ENCODE results near the gene BTNL9.

The BTNL9 gene

GRCh38 chr5:181061645-181062044 is 21.6 kb downstream of the BTNL9 start:
- H3K27ac ChIP-seq (ENCODE audit: low read depth, low read length), result no peak overlapping the region
- H4K8ac ChIP-seq (ENCODE audit: low read depth, low read length), result no peak overlapping the region
- no peaks in the 10 kb centered on the region for H3K79me1 ChIP-seq (ENCODE audit: low read length)
- H2BK12ac ChIP-seq (ENCODE audit: low read length), result no peak overlapping the region
- H3K27me3 ChIP-seq (ENCODE audit: insufficient read depth, low read length), result peaks cover 33% of the 10 kb centered on the region
- H3K14ac ChIP-seq (ENCODE audit: low read length), result no peak overlapping the region
- H3K9ac ChIP-seq (ENCODE audit: low read length), result no peak overlapping the region
- no CpG with 5 or more reads among the region's 14 CpGs for WGBS (ENCODE audit: extremely low coverage, insufficient coverage, insufficient read length)
- H3K23ac ChIP-seq (ENCODE audit: low read length), result no peak overlapping the region
- DNase-seq, result no peak
- no peak overlapping the region for H4K91ac ChIP-seq (ENCODE audit: low read depth, low read length)
- H2BK5ac ChIP-seq (ENCODE audit: low read depth, low read length, poor library complexity), result no peak overlapping the region
- H3K79me2 ChIP-seq (ENCODE audit: control insufficient read depth, insufficient read depth, low read length, poor library complexity), result no peaks in the 10 kb centered on the region
- H3K18ac ChIP-seq (ENCODE audit: low read length), result no peak overlapping the region
- no peak overlapping the region for H4K12ac ChIP-seq (ENCODE audit: low read depth, low read length)
- H3K4me1 ChIP-seq (ENCODE audit: control insufficient read depth in 1 of 2, insufficient read depth in 2 of 2, low read length in 2 of 2), result peaks cover 4 to 6% of the 10 kb centered on the region in 2 experiments
- H3K36me3 ChIP-seq (ENCODE audit: control insufficient read depth in 1 of 2, insufficient read depth in 2 of 2, low read length in 2 of 2), result no peaks in the 10 kb centered on the region
- H2AK5ac ChIP-seq (ENCODE audit: low read length), result no peak overlapping the region
- no peak overlapping the region for H3K4ac ChIP-seq (ENCODE audit: low read depth, low read length)
- no peak overlapping the region for H2AFZ ChIP-seq (ENCODE audit: insufficient read depth, low read length, poor library complexity)
- no peak overlapping the region for H3K4me2 ChIP-seq (ENCODE audit: low read length)
- H3K4me3 ChIP-seq (ENCODE audit: low read depth, low read length), result no peak overlapping the region
- peaks cover 20% of the 10 kb centered on the region for H3K9me3 ChIP-seq (ENCODE audit: insufficient read depth, low read depth, low read length)
- H2BK120ac ChIP-seq (ENCODE audit: insufficient read depth, low read length, poor library complexity), result no peak overlapping the region

GRCh38 chr5:181062631-181063030 is 22.6 kb downstream of the BTNL9 start:
- no peaks in the 10 kb centered on the region for H3K79me1 ChIP-seq (ENCODE audit: low read length)
- H3K27me3 ChIP-seq (ENCODE audit: insufficient read depth, low read length), result peaks cover 32% of the 10 kb centered on the region
- no peak overlapping the region for H3K4me2 ChIP-seq (ENCODE audit: low read length)
- no peak overlapping the region for H3K18ac ChIP-seq (ENCODE audit: low read length)
- H3K14ac ChIP-seq (ENCODE audit: low read length), result no peak overlapping the region
- H3K79me2 ChIP-seq (ENCODE audit: control insufficient read depth, insufficient read depth, low read length, poor library complexity), result no peaks in the 10 kb centered on the region
- H3K4me3 ChIP-seq (ENCODE audit: low read depth, low read length), result no peak overlapping the region
- H3K36me3 ChIP-seq (ENCODE audit: control insufficient read depth in 1 of 2, insufficient read depth in 2 of 2, low read length in 2 of 2), result no peaks in the 10 kb centered on the region
- no peak overlapping the region for H2BK5ac ChIP-seq (ENCODE audit: low read depth, low read length, poor library complexity)
- H4K12ac ChIP-seq (ENCODE audit: low read depth, low read length), result no peak overlapping the region
- H3K23ac ChIP-seq (ENCODE audit: low read length), result no peak overlapping the region
- peaks cover 20% of the 10 kb centered on the region for H3K9me3 ChIP-seq (ENCODE audit: insufficient read depth, low read depth, low read length)
- H4K8ac ChIP-seq (ENCODE audit: low read depth, low read length), result no peak overlapping the region
- H3K27ac ChIP-seq (ENCODE audit: low read depth, low read length), result no peak overlapping the region
- H2BK12ac ChIP-seq (ENCODE audit: low read length), result no peak overlapping the region
- no peak overlapping the region for H3K9ac ChIP-seq (ENCODE audit: low read length)
- DNase-seq, result no peak
- H2AFZ ChIP-seq (ENCODE audit: insufficient read depth, low read length, poor library complexity), result no peak overlapping the region
- H4K91ac ChIP-seq (ENCODE audit: low read depth, low read length), result no peak overlapping the region
- 100% methylated on average over 2 of the region's 6 CpGs for WGBS (ENCODE audit: extremely low coverage, insufficient coverage, insufficient read length)
- H2AK5ac ChIP-seq (ENCODE audit: low read length), result no peak overlapping the region
- peaks cover 4 to 6% of the 10 kb centered on the region in 2 experiments for H3K4me1 ChIP-seq (ENCODE audit: control insufficient read depth in 1 of 2, insufficient read depth in 2 of 2, low read length in 2 of 2)
- no peak overlapping the region for H2BK120ac ChIP-seq (ENCODE audit: insufficient read depth, low read length, poor library complexity)
- no peak overlapping the region for H3K4ac ChIP-seq (ENCODE audit: low read depth, low read length)

GRCh38 chr5:181063514-181063913 is 23.4 kb downstream of the BTNL9 start:
- Histone ChIP-seq H3K23ac (ENCODE audit: low read length) (no peak overlapping the region), H2BK12ac (ENCODE audit: low read length) (no peak overlapping the region), H3K27me3 (ENCODE audit: insufficient read depth, low read length) (peaks cover 23% of the 10 kb centered on the region), H3K27ac (ENCODE audit: low read depth, low read length) (no peak overlapping the region), H3K79me2 (ENCODE audit: control insufficient read depth, insufficient read depth, low read length, poor library complexity) (no peaks in the 10 kb centered on the region), H3K9ac (ENCODE audit: low read length) (peak overlapping the region; percentile 8), H3K4me2 (ENCODE audit: low read length) (no peak overlapping the region), H3K4ac (ENCODE audit: low read depth, low read length) (no peak overlapping the region), H2AFZ (ENCODE audit: insufficient read depth, low read length, poor library complexity) (no peak overlapping the region), H2BK120ac (ENCODE audit: insufficient read depth, low read length, poor library complexity) (no peak overlapping the region), H3K9me3 (ENCODE audit: insufficient read depth, low read depth, low read length) (peaks cover 20% of the 10 kb centered on the region), H2AK5ac (ENCODE audit: low read length) (no peak overlapping the region), H3K4me3 (ENCODE audit: low read depth, low read length) (no peak overlapping the region), H3K4me1 (ENCODE audit: control insufficient read depth in 1 of 2, insufficient read depth in 2 of 2, low read length in 2 of 2) (peaks cover 4 to 6% of the 10 kb centered on the region in 2 experiments), H4K8ac (ENCODE audit: low read depth, low read length) (no peak overlapping the region), H3K36me3 (ENCODE audit: control insufficient read depth in 1 of 2, insufficient read depth in 2 of 2, low read length in 2 of 2) (no peaks in the 10 kb centered on the region), H4K91ac (ENCODE audit: low read depth, low read length) (no peak overlapping the region), H3K14ac (ENCODE audit: low read length) (no peak overlapping the region), H3K79me1 (ENCODE audit: low read length) (no peaks in the 10 kb centered on the region), H3K18ac (ENCODE audit: low read length) (no peak overlapping the region), H4K12ac (ENCODE audit: low read depth, low read length) (no peak overlapping the region), H2BK5ac (ENCODE audit: low read depth, low read length, poor library complexity) (no peak overlapping the region)
- no peak for DNase-seq
- no CpG with 5 or more reads among the region's 8 CpGs for WGBS (ENCODE audit: extremely low coverage, insufficient coverage, insufficient read length)

GRCh38 chr5:181064987-181065386 is 24.9 kb downstream of the BTNL9 start:
- Histone ChIP-seq H2BK120ac (ENCODE audit: insufficient read depth, low read length, poor library complexity) (no peak overlapping the region), H3K79me2 (ENCODE audit: control insufficient read depth, insufficient read depth, low read length, poor library complexity) (no peaks in the 10 kb centered on the region), H3K9me3 (ENCODE audit: insufficient read depth, low read depth, low read length) (peaks cover 17% of the 10 kb centered on the region), H3K36me3 (ENCODE audit: control insufficient read depth in 1 of 2, insufficient read depth in 2 of 2, low read length in 2 of 2) (no peaks in the 10 kb centered on the region), H3K14ac (ENCODE audit: low read length) (no peak overlapping the region), H3K4ac (ENCODE audit: low read depth, low read length) (no peak overlapping the region), H3K9ac (ENCODE audit: low read length) (no peak overlapping the region), H3K27ac (ENCODE audit: low read depth, low read length) (no peak overlapping the region), H4K91ac (ENCODE audit: low read depth, low read length) (no peak overlapping the region), H3K18ac (ENCODE audit: low read length) (no peak overlapping the region), H3K79me1 (ENCODE audit: low read length) (no peaks in the 10 kb centered on the region), H3K27me3 (ENCODE audit: insufficient read depth, low read length) (peaks cover 12% of the 10 kb centered on the region), H3K4me3 (ENCODE audit: low read depth, low read length) (no peak overlapping the region), H2AK5ac (ENCODE audit: low read length) (no peak overlapping the region), H3K23ac (ENCODE audit: low read length) (no peak overlapping the region), H4K12ac (ENCODE audit: low read depth, low read length) (no peak overlapping the region), H4K8ac (ENCODE audit: low read depth, low read length) (no peak overlapping the region), H3K4me2 (ENCODE audit: low read length) (no peak overlapping the region), H2AFZ (ENCODE audit: insufficient read depth, low read length, poor library complexity) (no peak overlapping the region), H2BK12ac (ENCODE audit: low read length) (no peak overlapping the region), H3K4me1 (ENCODE audit: control insufficient read depth in 1 of 2, insufficient read depth in 2 of 2, low read length in 2 of 2) (no peaks in the 10 kb centered on the region), H2BK5ac (ENCODE audit: low read depth, low read length, poor library complexity) (no peak overlapping the region)
- no peak for DNase-seq
- WGBS (ENCODE audit: extremely low coverage, insufficient coverage, insufficient read length), result no CpG with 5 or more reads among the region's 7 CpGs

Measured in trophoblast cell (in vitro differentiated cells and primary cell).